Measurements from ENCODE around the gene FBXL5. TPM values are rescaled to one million over a fixed set of nuclear protein-coding genes. Genes with fewer than 3 reads are reported as not detected.
A peak's percentile ranks its signal among the peaks of the same experiment; 100 is the strongest.

The FBXL5 gene
- total RNA-seq, 2 donors from 2014 or later = 81.0 to 83.1 TPM

- Histone ChIP-seq H3K4me3 (no peak overlapping the region), H3K9me3 (no peaks in the 10 kb centered on the region), H3K27ac (no peak overlapping the region), H3K36me3 (no peaks in the 10 kb centered on the region), H3K27me3 (no peaks in the 10 kb centered on the region), H3K4me1 (peaks cover 0 to 11% of the 10 kb centered on the region in 2 donors)
- no peak for TF ChIP-seq CTCF (IDR thresholded peaks at IDR 0.05)
- no peak for DNase-seq (ENCODE audit: low spot score)
Observed at GRCh38 chr4:15658781-15659180, 3.6 kb upstream of the FBXL5 start.

GRCh38 chr4:15658136-15658770, 3.1 kb upstream of the FBXL5 start:
- Histone ChIP-seq H3K4me1 (peaks cover 0 to 16% of the 10 kb centered on the region in 2 donors), H3K36me3 (no peaks in the 10 kb centered on the region), H3K9me3 (no peaks in the 10 kb centered on the region), H3K27ac (no peak overlapping the region), H3K4me3 (no peak overlapping the region), H3K27me3 (no peaks in the 10 kb centered on the region)
- TF ChIP-seq CTCF (IDR thresholded peaks at IDR 0.05) = no peak
- no peak for DNase-seq (ENCODE audit: low spot score)

- H3K36me3 ChIP-seq = no peaks in the 10 kb centered on the region
- peaks cover 0 to 25% of the 10 kb centered on the region in 2 donors for H3K4me1 ChIP-seq
- H3K4me3 ChIP-seq = no peak overlapping the region
- DNase-seq (ENCODE audit: low spot score) = no peak
- no peaks in the 10 kb centered on the region for H3K9me3 ChIP-seq
- no peak for TF ChIP-seq CTCF (IDR thresholded peaks at IDR 0.05)
- no peak overlapping the region for H3K27ac ChIP-seq
- no peaks in the 10 kb centered on the region for H3K27me3 ChIP-seq
Observed at GRCh38 chr4:15657366-15657765, 2.2 kb upstream of the FBXL5 start.

- Histone ChIP-seq H3K36me3 (no peaks in the 10 kb centered on the region), H3K27ac (peak overlapping the region; percentile 99 to 100), H3K9me3 (no peaks in the 10 kb centered on the region), H3K4me1 (peaks cover 0 to 38% of the 10 kb centered on the region in 2 donors), H3K27me3 (no peaks in the 10 kb centered on the region), H3K4me3 (peak overlapping the region; percentile 84 to 87)
- TF ChIP-seq CTCF (IDR thresholded peaks at IDR 0.05) = no peak
- no peak for DNase-seq (ENCODE audit: low spot score)
Observed at GRCh38 chr4:15656038-15656470, 897 bp upstream of the FBXL5 start.

GRCh38 chr4:15654593-15655222, 449 bp downstream of the FBXL5 start:
- H3K4me1 ChIP-seq = peaks cover 0 to 52% of the 10 kb centered on the region in 2 donors
- H3K4me3 ChIP-seq = peak overlapping the region; percentile 84 to 87

More at GRCh38 chr4:15654593-15655222, 449 bp downstream of the FBXL5 start:
- peak in 1 of 2 donors; percentile 12 for TF ChIP-seq CTCF (IDR thresholded peaks at IDR 0.05)
- DNase-seq (ENCODE audit: low spot score) = peak; percentile 66
- Histone ChIP-seq H3K27me3 (no peaks in the 10 kb centered on the region), H3K36me3 (no peaks in the 10 kb centered on the region), H3K9me3 (no peaks in the 10 kb centered on the region), H3K27ac (peak overlapping the region; percentile 99 to 100)

All from right atrium auricular region (tissue), 2 donors.